Measurements from ENCODE around the gene STXBP5.
"Not testable (repeated sequence)": the region's sequence is repeated elsewhere in the genome, so short reads cannot be mapped to it uniquely, and the experiment has no call there.

STXBP5 gene

GRCh38 chr6:147378819-147379218 is 174.6 kb downstream of the STXBP5 start:
- TF ChIP-seq CTCF (IDR thresholded peaks at IDR 0.05; ENCODE audit: insufficient read depth, low read depth, low read length, missing control alignments): no peak
- DNase-seq (ENCODE audit: low read depth): no peak
- H3K4me3 ChIP-seq (ENCODE audit: low read length): no peak overlapping the region

- DNase-seq (ENCODE audit: low read depth); H3K4me3 ChIP-seq (ENCODE audit: low read length): not testable (repeated sequence)
Observed at GRCh38 chr6:147380841-147381240, 176.6 kb downstream of the STXBP5 start.

GRCh38 chr6:147381712-147382111 is 177.5 kb downstream of the STXBP5 start:
- no peak overlapping the region for H3K4me3 ChIP-seq (ENCODE audit: low read length)
- no peak for DNase-seq (ENCODE audit: low read depth)
- TF ChIP-seq CTCF (IDR thresholded peaks at IDR 0.05; ENCODE audit: insufficient read depth, low read depth, low read length, missing control alignments): no peak

- DNase-seq (ENCODE audit: low read depth): peak; percentile 48
- peak; percentile 56 for TF ChIP-seq CTCF (IDR thresholded peaks at IDR 0.05; ENCODE audit: insufficient read depth, low read depth, low read length, missing control alignments)
- no peak overlapping the region for H3K4me3 ChIP-seq (ENCODE audit: low read length)
Observed at GRCh38 chr6:147382945-147383554, 178.8 kb downstream of the STXBP5 start.

- no peak for DNase-seq (ENCODE audit: low read depth)
- H3K4me3 ChIP-seq (ENCODE audit: low read length): no peak overlapping the region
- no peak for TF ChIP-seq CTCF (IDR thresholded peaks at IDR 0.05; ENCODE audit: insufficient read depth, low read depth, low read length, missing control alignments)
Observed at GRCh38 chr6:147384029-147384428, 179.8 kb downstream of the STXBP5 start.

GRCh38 chr6:147384737-147385710 is 180.8 kb downstream of the STXBP5 start:
- no peak for DNase-seq (ENCODE audit: low read depth)
- no peak for TF ChIP-seq CTCF (IDR thresholded peaks at IDR 0.05; ENCODE audit: insufficient read depth, low read depth, low read length, missing control alignments)
- H3K4me3 ChIP-seq (ENCODE audit: low read length): no peak overlapping the region

- no peak for DNase-seq (ENCODE audit: low read depth)
- H3K4me3 ChIP-seq (ENCODE audit: low read length): no peak overlapping the region
- TF ChIP-seq CTCF (IDR thresholded peaks at IDR 0.05; ENCODE audit: insufficient read depth, low read depth, low read length, missing control alignments): no peak
Observed at GRCh38 chr6:147389463-147389862, 185.2 kb downstream of the STXBP5 start.
